22Rv1 (cell line): ENCODE data around the gene SCUBE3.

Experiments
- CTCF ChIP-seq: fragments of 450-650 bp; IDR thresholded peaks from 2 replicates; pipeline ENCODE4 v1.5.1; 2017; ENCODE audit warnings: mild to moderate bottlenecking
- ZFX ChIP-seq: fragments of 450-650 bp; IDR thresholded peaks from 2 replicates; pipeline ENCODE4 v1.6.1; 2017; ENCODE audit warnings: antibody characterized with exemption, borderline replicate concordance

- TF ChIP-seq CTCF (no peak), ZFX (no peak)
These were observed 40.2 kb upstream of the SCUBE3 start for GRCh38 chr6:35173427-35174087.
